GM18498 (cell line): ENCODE data around the gene PDSS2.
"Not testable (repeated sequence)": the region's sequence is repeated elsewhere in the genome, so short reads cannot be mapped to it uniquely, and the experiment has no call there.

Experiments used
- ATAC-seq: cut with Tn5 transposase; IDR thresholded peaks from one replicate; pipeline ENCODE4 v1.9.1; 2021; ENCODE audit warnings: mild to moderate bottlenecking, moderate library complexity; ENCODE audit not compliant: unreplicated experiment

PDSS2 gene

GRCh38 chr6:107329063-107329860 is 130.1 kb downstream of the PDSS2 start:
- ATAC-seq: no peak

- no peak for ATAC-seq
Observed at GRCh38 chr6:107328081-107328480, 131.3 kb downstream of the PDSS2 start.

GRCh38 chr6:107323133-107323785 is 136.1 kb downstream of the PDSS2 start:
- ATAC-seq: no peak

GRCh38 chr6:107321793-107322192 is 137.6 kb downstream of the PDSS2 start:
- no peak for ATAC-seq

- ATAC-seq: no peak
Observed at GRCh38 chr6:107319906-107320530, 139.3 kb downstream of the PDSS2 start.

DNA sequence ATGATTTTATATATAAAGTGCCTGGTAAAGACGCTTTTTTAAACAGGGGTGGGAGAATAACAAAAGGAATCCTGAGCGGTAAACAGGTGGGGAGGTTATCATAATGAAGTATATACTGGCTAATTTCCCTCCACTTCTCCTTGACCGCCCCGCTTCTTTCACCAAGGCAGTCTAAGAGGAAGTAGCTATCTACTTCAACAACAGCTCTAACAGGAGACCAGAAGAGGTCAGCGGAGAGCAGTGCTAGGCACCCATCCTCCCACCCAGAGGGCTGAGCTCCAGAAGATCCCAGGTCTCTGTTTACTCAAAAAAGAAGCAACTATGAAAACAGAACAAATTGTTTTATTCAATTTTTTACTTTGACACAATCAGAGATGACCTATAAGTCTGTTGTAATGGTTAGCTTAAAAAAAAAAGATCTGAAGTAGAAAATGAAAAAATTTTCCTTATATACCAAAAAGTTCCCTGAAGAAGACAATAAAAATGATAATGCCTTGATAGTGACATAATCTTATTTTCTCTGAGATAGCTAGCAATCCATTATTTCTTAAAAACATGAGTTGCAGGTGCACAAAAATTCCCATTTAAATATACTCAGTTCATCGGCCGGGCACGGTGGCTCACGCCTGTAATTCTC is 141.1 kb downstream of the PDSS2 start:
- peak; percentile 88 for ATAC-seq

DNA sequence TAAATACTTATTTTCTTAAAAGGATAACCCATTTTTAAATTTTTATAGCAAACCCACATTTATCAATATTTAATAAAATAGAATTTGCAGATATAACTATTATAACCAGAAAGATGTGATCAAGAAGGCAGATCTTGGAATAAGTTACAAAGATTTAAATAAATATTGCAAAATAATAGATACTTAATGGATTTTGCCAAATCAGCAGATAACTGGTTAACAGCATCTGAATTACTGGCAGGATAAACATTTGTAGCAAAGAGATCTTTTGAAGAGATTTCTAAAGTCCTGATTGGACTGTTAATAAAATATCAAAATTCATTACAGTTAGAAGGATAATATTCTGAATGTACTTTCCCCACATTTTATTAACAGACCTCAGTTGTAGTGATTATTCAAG is 144.2 kb downstream of the PDSS2 start:
- no peak for ATAC-seq

- no peak for ATAC-seq
Observed at GRCh38 chr6:107314531-107314939, 144.8 kb downstream of the PDSS2 start.

DNA sequence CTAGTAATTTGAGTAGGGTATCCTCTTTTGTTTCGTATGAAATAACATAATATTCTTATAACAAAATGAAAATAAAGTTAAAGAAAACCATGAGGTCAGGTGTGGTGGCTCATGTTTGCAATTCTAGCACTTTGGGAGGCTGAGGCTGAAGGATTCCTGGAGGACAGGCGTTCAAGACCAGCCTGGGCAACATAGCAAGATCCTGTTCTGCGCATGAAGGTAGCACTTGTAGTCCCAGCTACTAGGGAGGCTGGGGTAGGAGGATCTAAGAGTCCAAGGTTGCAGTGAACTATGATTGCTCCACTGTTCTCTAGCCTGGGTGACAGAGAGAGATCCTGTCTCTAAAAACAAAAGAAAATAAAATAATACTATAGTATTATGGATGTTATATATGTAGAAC is 145.6 kb downstream of the PDSS2 start:
- ATAC-seq: no peak

GRCh38 chr6:107310362-107310761 is 149.0 kb downstream of the PDSS2 start:
- no peak for ATAC-seq

DNA sequence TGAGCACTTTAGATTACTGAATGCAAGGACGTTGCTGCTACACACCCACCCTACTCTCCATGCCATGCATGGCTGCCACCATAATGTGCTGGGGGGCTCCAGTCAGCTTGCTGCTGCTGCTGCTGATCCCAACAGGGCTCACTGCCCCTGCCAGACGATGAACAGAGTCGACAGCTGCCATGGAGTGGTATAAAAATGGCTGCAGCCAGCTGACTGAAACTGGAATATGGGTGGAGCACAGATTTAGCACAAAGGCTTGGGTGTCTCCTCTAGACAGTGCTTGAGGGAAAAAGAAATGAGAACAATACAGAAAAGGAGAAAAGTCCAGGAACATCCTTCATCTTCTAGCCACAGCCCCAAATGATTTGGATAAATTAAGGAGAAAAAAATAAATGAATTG is 150.7 kb downstream of the PDSS2 start:
- no peak for ATAC-seq

DNA sequence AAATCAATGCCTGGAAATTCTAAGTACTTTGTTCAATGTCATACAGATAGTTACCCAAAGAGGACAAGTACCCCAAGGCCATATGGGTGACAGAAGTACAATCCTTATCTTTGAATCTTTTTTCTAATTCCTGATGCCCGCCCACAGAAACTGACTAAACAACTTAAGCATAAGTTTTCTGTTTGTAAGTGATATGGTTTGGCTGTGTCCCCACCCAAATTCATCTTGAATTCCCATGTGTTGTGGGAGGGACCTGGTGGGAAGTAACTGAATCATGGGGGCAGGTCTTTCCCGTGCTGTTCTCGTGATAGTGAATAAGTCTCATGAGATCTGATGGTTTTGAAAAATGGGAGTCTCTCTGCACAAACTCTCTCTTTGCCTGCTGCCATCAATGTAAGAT is 153.4 kb downstream of the PDSS2 start:
- ATAC-seq: not testable (repeated sequence)

GRCh38 chr6:107305391-107305790 is 154.0 kb downstream of the PDSS2 start:
- ATAC-seq: no peak

- no peak for ATAC-seq
Observed at GRCh38 chr6:107304421-107305025, 154.8 kb downstream of the PDSS2 start.

GRCh38 chr6:107293350-107293749 is 166.0 kb downstream of the PDSS2 start:
- no peak for ATAC-seq

DNA sequence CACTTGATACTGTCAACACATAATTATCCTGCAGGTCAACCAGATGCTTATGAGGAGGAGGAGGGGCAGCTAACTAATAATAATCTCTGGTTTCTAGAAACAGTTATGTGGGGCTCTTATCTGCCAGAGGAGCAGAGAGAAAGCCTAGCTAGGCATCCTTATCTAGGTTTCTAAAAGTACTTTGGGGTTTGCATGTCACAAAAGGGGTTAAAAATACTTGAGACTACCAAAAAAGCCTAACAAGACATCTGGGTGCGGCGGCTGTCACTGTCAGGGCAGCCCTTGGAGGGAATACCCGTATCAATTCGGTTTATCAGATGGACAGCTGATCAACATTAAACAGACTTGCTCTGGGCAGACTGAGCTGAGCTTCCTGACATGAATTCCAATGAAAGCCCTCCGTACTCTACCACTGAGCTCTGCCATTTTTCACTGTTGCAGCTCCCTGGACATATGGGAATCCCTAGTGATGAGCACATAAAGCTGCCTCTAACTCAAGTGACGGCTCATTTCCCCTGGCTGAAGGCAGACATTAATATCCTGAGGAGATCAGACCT is 166.6 kb downstream of the PDSS2 start:
- ATAC-seq: no peak

- no peak for ATAC-seq
Observed at GRCh38 chr6:107290491-107290890, 168.9 kb downstream of the PDSS2 start.

- not testable (repeated sequence) for ATAC-seq
Observed at GRCh38 chr6:107289258-107289657, 170.1 kb downstream of the PDSS2 start.

GRCh38 chr6:107285683-107286082 is 173.7 kb downstream of the PDSS2 start:
- ATAC-seq: not testable (repeated sequence)

DNA sequence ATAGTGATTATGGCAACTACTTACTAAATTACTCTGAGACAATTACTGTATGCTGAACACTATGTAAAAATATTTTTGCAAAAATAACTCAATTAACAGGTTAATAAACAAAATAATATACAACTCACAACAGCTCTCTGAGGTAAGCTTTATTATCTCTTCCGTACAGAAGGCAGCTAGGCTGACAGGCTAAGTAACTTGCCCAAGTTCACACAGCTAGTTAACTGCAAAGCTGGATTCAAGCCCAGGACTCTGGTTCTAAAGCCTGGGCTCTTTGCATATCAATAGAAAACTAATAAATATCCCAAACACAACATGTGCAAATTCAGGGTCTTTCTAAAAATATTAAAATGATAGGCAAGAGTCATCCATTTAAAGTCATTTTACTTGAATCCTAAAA is 174.6 kb downstream of the PDSS2 start:
- no peak for ATAC-seq

GRCh38 chr6:107280791-107281190 is 178.6 kb downstream of the PDSS2 start:
- ATAC-seq: no peak
